Neural cell (in vitro differentiated cells): Measurements from ENCODE around the gene ELP4. TPM values are rescaled to one million over a fixed set of nuclear protein-coding genes. Genes with fewer than 3 reads are reported as not detected.

Source experiments
- H2AFZ ChIP-seq: fragments of 200-600, 300-800 bp; sonication (generic), shearing (Covaris generic); 2 replicates; pipeline ENCODE4 v1.6.0; 2014; ENCODE audit warnings: low read depth, mild to moderate bottlenecking, antibody characterized with exemption, low read length, moderate library complexity
- H3F3A ChIP-seq: fragments of 200-600 bp; shearing (Covaris generic); 2 replicates; pipeline ENCODE4 v1.6.1; 2016; ENCODE audit warnings: mild to moderate bottlenecking, moderate library complexity, mixed read lengths, antibody characterized with exemption, low read length; ENCODE audit not compliant: insufficient read depth, poor library complexity, severe bottlenecking
- H3K27ac ChIP-seq: fragments of 200-600, 300-800 bp; sonication (generic), shearing (Covaris generic); 2 replicates; pipeline ENCODE4 v1.5.1; 2014; ENCODE audit warnings: mild to moderate bottlenecking, low read length, moderate library complexity
- H3K27me3 ChIP-seq: fragments of 300-800, 200-600 bp; sonication (generic), shearing (Covaris generic); 2 replicates; pipeline ENCODE4 v1.6.0; 2014; ENCODE audit warnings: mild to moderate bottlenecking, low read depth, low read length, moderate library complexity; ENCODE audit not compliant: insufficient read depth
- H3K36me3 ChIP-seq: fragments of 300-800, 200-600 bp; sonication (generic), shearing (Covaris generic); 2 replicates; pipeline ENCODE4 v1.5.1; 2014; ENCODE audit warnings: mild to moderate bottlenecking, antibody characterized with exemption, low read length, moderate library complexity; ENCODE audit not compliant: insufficient read depth
- H3K4me2 ChIP-seq: fragments of 300-800, 200-600 bp; sonication (generic), shearing (Covaris generic); 2 replicates; pipeline ENCODE4 v1.6.0; 2014; ENCODE audit warnings: mild to moderate bottlenecking, low read length
- H3K4me3 ChIP-seq: fragments of 300-800, 200-600 bp; sonication (generic), shearing (Covaris generic); 2 replicates; pipeline ENCODE4 v1.5.1; 2014; ENCODE audit warnings: mild to moderate bottlenecking, low read length, moderate library complexity
- H3K79me2 ChIP-seq: fragments of 200-600 bp; shearing (Covaris generic); replicated peaks from 2 replicates; pipeline ENCODE4 v1.6.0; 2014; ENCODE audit warnings: mild to moderate bottlenecking, low read length, moderate library complexity; ENCODE audit not compliant: insufficient read depth
- H3K9ac ChIP-seq: fragments of 300-800, 200-600 bp; sonication (generic), shearing (Covaris generic); 2 replicates; pipeline ENCODE4 v1.6.1; 2016; ENCODE audit warnings: mild to moderate bottlenecking, low read length, mixed read lengths
- H3K9me2 ChIP-seq: fragments of 200-600 bp; shearing (Covaris generic); 2 replicates; pipeline ENCODE4 v1.6.1; 2016; ENCODE audit warnings: mild to moderate bottlenecking, low read length, mixed read lengths; ENCODE audit not compliant: insufficient read depth
- H3K9me3 ChIP-seq: fragments of 200-600, 300-800 bp; sonication (generic), shearing (Covaris generic); 2 replicates; pipeline ENCODE4 v1.6.1; 2016; ENCODE audit warnings: mild to moderate bottlenecking, mixed run types, low read length, moderate library complexity, mixed read lengths
- H4K20me1 ChIP-seq: fragments of 200-600 bp; shearing (Covaris generic); 2 replicates; pipeline ENCODE4 v1.6.1; 2016; ENCODE audit warnings: mild to moderate bottlenecking, mixed run types; ENCODE audit not compliant: insufficient read depth
- CTCF ChIP-seq: fragments of 450-650 bp; IDR thresholded peaks from 2 replicates; pipeline ENCODE4 v1.5.1; 2014; ENCODE audit warnings: antibody characterized with exemption, mild to moderate bottlenecking, moderate library complexity; ENCODE audit not compliant: poor library complexity, severe bottlenecking
- EP300 ChIP-seq: fragments of 450-650 bp; conservative IDR thresholded peaks from 2 replicates; pipeline ENCODE4 v1.6.1; 2014; ENCODE audit warnings: antibody characterized with exemption, mild to moderate bottlenecking, moderate library complexity; ENCODE audit not compliant: poor library complexity, severe bottlenecking
- EZH2 ChIP-seq: fragments of 200-600, 300-800 bp; shearing (Covaris generic), sonication (generic); IDR thresholded peaks from 2 replicates; pipeline ENCODE4 v1.6.1; 2014; ENCODE audit warnings: antibody characterized with exemption, low read length, borderline replicate concordance, mild to moderate bottlenecking; ENCODE audit not compliant: insufficient read depth, poor library complexity, severe bottlenecking
- MXI1 ChIP-seq: fragments of 450-650 bp; conservative IDR thresholded peaks from 2 replicates; pipeline ENCODE4 v1.6.1; 2014; ENCODE audit warnings: antibody characterized with exemption, mild to moderate bottlenecking; ENCODE audit not compliant: poor library complexity, severe bottlenecking
- POLR2AphosphoS5 ChIP-seq: IDR thresholded peaks from 2 replicates; pipeline ENCODE4 v1.6.1; 2012
- RAD21 ChIP-seq: fragments of 450-650 bp; conservative IDR thresholded peaks from 2 replicates; pipeline ENCODE4 v1.6.1; 2014; ENCODE audit warnings: antibody characterized with exemption, mild to moderate bottlenecking, moderate library complexity
- SMC3 ChIP-seq: fragments of 450-650 bp; conservative IDR thresholded peaks from 2 replicates; pipeline ENCODE4 v1.6.1; 2014; ENCODE audit warnings: antibody characterized with exemption, mild to moderate bottlenecking, moderate library complexity; ENCODE audit not compliant: poor library complexity
- TAF1 ChIP-seq: IDR thresholded peaks from 2 replicates; pipeline ENCODE4 v1.6.1; 2012; ENCODE audit warnings: low read depth
- polyA plus RNA-seq: library from polyadenylated mRNA; depleted of rRNA; stranded (reverse); fragments of >200 nt; gene quantifications from 2 replicates; pipeline ENCODE4 v1.2.3, GENCODE V29; 2014
- TF ChIP-seq, protein P1 (sequence below): IDR thresholded peaks from 2 replicates; pipeline ENCODE4 v1.6.1; 2012; ENCODE audit warnings: borderline replicate concordance

Gene ELP4
- polyA plus RNA-seq, 1 donor from 2014 or later, result 30.4 TPM

GRCh38 chr11:31802609-31802989 lies 293.0 kb downstream of the ELP4 start:
- Histone ChIP-seq H3K36me3 (peaks cover 9% of the 10 kb centered on the region), H2AFZ (no peak overlapping the region), H3K9me2 (no peaks in the 10 kb centered on the region), H3K9me3 (no peaks in the 10 kb centered on the region), H3F3A (peaks cover 5% of the 10 kb centered on the region), H3K4me3 (peak overlapping the region; percentile 97), H4K20me1 (no peaks in the 10 kb centered on the region), H3K27ac (peak overlapping the region; percentile 61), H3K4me2 (no peak overlapping the region), H3K9ac (peak overlapping the region; percentile 77), H3K27me3 (peaks cover 32% of the 10 kb centered on the region), H3K79me2 (peaks cover 59% of the 10 kb centered on the region)
- TF ChIP-seq TAF1 (no peak), SMC3 (no peak), MXI1 (no peak), CTCF (no peak), EZH2 (no peak), RAD21 (no peak), EP300 (no peak), POLR2AphosphoS5 (no peak)
- TF ChIP-seq, protein P1, sequence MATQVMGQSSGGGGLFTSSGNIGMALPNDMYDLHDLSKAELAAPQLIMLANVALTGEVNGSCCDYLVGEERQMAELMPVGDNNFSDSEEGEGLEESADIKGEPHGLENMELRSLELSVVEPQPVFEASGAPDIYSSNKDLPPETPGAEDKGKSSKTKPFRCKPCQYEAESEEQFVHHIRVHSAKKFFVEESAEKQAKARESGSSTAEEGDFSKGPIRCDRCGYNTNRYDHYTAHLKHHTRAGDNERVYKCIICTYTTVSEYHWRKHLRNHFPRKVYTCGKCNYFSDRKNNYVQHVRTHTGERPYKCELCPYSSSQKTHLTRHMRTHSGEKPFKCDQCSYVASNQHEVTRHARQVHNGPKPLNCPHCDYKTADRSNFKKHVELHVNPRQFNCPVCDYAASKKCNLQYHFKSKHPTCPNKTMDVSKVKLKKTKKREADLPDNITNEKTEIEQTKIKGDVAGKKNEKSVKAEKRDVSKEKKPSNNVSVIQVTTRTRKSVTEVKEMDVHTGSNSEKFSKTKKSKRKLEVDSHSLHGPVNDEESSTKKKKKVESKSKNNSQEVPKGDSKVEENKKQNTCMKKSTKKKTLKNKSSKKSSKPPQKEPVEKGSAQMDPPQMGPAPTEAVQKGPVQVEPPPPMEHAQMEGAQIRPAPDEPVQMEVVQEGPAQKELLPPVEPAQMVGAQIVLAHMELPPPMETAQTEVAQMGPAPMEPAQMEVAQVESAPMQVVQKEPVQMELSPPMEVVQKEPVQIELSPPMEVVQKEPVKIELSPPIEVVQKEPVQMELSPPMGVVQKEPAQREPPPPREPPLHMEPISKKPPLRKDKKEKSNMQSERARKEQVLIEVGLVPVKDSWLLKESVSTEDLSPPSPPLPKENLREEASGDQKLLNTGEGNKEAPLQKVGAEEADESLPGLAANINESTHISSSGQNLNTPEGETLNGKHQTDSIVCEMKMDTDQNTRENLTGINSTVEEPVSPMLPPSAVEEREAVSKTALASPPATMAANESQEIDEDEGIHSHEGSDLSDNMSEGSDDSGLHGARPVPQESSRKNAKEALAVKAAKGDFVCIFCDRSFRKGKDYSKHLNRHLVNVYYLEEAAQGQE, result no peak

- peaks cover 9% of the 10 kb centered on the region for H3K36me3 ChIP-seq
- peak overlapping the region; percentile 34 for H3K4me2 ChIP-seq
- peak overlapping the region; percentile 97 for H3K4me3 ChIP-seq
- H3K79me2 ChIP-seq, result peaks cover 65% of the 10 kb centered on the region
- H4K20me1 ChIP-seq, result no peaks in the 10 kb centered on the region
- H3K9me2 ChIP-seq, result no peaks in the 10 kb centered on the region
- no peak overlapping the region for H2AFZ ChIP-seq
- H3K27me3 ChIP-seq, result peaks cover 37% of the 10 kb centered on the region
- H3K9me3 ChIP-seq, result no peaks in the 10 kb centered on the region
- peaks cover 5% of the 10 kb centered on the region for H3F3A ChIP-seq
- H3K27ac ChIP-seq, result peak overlapping the region; percentile 61
- TF ChIP-seq MXI1 (no peak), POLR2AphosphoS5 (no peak), EZH2 (no peak), TAF1 (no peak), CTCF (no peak), SMC3 (no peak), EP300 (no peak), RAD21 (no peak)
- TF ChIP-seq, protein P1, result no peak
- H3K9ac ChIP-seq, result peak overlapping the region; percentile 77
Measured at GRCh38 chr11:31802990-31803812, 293.6 kb downstream of the ELP4 start.
